DOHH2 (cell line): ENCODE results near the gene CSF2RB.

ENCODE experiments used
- H3F3A ChIP-seq: fragments of 200-600 bp; sonication (generic), shearing (Covaris generic); 2 replicates; pipeline ENCODE4 v1.6.0; 2016; ENCODE audit warnings: antibody characterized with exemption, mild to moderate bottlenecking; ENCODE audit not compliant: control insufficient read depth, insufficient read depth
- H3K27ac ChIP-seq: fragments of 200-600 bp; sonication (generic); 2 replicates; pipeline ENCODE4 v1.5.1; 2014; ENCODE audit warnings: low read depth, mild to moderate bottlenecking, low read length, moderate library complexity
- H3K27me3 ChIP-seq: fragments of 200-600 bp; sonication (generic); 2 replicates; pipeline ENCODE4 v1.6.1; 2014; ENCODE audit warnings: mild to moderate bottlenecking, low read length, mixed read lengths; ENCODE audit not compliant: control insufficient read depth
- H3K36me3 ChIP-seq: fragments of 200-600 bp; sonication (generic); 2 replicates; pipeline ENCODE4 v1.6.1; 2014; ENCODE audit warnings: mild to moderate bottlenecking, low read length, moderate library complexity, mixed read lengths; ENCODE audit not compliant: control insufficient read depth
- H3K4me1 ChIP-seq: fragments of 200-600 bp; sonication (generic); 2 replicates; pipeline ENCODE4 v1.6.1; 2014; ENCODE audit warnings: mild to moderate bottlenecking, low read length, mixed read lengths; ENCODE audit not compliant: control insufficient read depth
- H3K4me2 ChIP-seq: fragments of 200-600 bp; sonication (generic); 2 replicates; pipeline ENCODE4 v1.6.0; 2014; ENCODE audit warnings: mild to moderate bottlenecking, low read length, moderate library complexity
- H3K4me3 ChIP-seq: fragments of 200-600 bp; sonication (generic); 2 replicates; pipeline ENCODE4 v1.5.1; 2014; ENCODE audit warnings: mild to moderate bottlenecking, low read length, mixed read lengths
- H3K79me2 ChIP-seq: fragments of 200-600 bp; sonication (generic); 2 replicates; pipeline ENCODE4 v1.6.1; 2014; ENCODE audit warnings: mild to moderate bottlenecking, low read length, mixed read lengths; ENCODE audit not compliant: control insufficient read depth
- H3K9me2 ChIP-seq: fragments of 200-600 bp; sonication (generic); replicated peaks from 2 replicates; pipeline ENCODE4 v1.6.1; 2014; ENCODE audit warnings: mild to moderate bottlenecking, low read length, mixed read lengths; ENCODE audit not compliant: control insufficient read depth
- H3K9me3 ChIP-seq: fragments of 200-600 bp; sonication (generic); 2 replicates; pipeline ENCODE4 v1.6.1; 2014; ENCODE audit warnings: antibody characterized with exemption, low read length, mixed read lengths; ENCODE audit not compliant: control insufficient read depth, insufficient read depth
- H4K20me1 ChIP-seq: fragments of 200-600 bp; sonication (generic); 2 replicates; pipeline ENCODE4 v1.6.0; 2014; ENCODE audit warnings: low read depth, mild to moderate bottlenecking, antibody characterized with exemption, low read length, moderate library complexity; ENCODE audit not compliant: control insufficient read depth, insufficient read depth
- EZH2phosphoT487 ChIP-seq: fragments of 200-600 bp; sonication (generic); IDR thresholded peaks from 2 replicates; pipeline ENCODE4 v1.6.1; 2017; ENCODE audit warnings: borderline replicate concordance, mild to moderate bottlenecking, antibody characterized with exemption, low read length, moderate library complexity, mixed read lengths
- TF ChIP-seq, protein P1 (sequence below): fragments of 200-600 bp; sonication (generic); IDR thresholded peaks from one replicate; pipeline ENCODE4 v1.5.1; 2014; ENCODE audit warnings: antibody characterized with exemption, mild to moderate bottlenecking, low read depth, low read length; ENCODE audit not compliant: poor library complexity, severe bottlenecking

CSF2RB gene

DNA sequence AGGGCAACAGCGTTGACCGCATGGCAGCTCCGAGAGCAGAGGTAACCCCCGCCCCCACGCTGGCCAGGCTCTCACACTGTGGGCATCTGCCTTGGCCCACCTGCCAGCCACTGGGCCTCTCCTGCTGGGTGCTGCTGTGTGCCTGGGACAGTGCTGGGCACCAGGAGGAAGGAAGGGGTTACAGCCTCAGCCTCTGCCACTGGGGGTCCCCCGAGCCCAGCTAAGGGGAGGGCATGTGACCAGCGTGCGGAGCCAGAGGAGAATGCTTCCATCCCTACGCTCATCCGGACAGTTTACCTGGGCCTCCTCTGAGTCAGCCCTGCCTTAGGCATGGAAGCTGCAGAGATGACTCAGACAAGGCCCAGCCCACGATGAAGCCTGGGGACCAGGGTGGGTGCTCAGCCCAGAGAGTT lies 41.8 kb upstream of the CSF2RB start:
- no peak overlapping the region for H3K4me2 ChIP-seq
- H3K9me3 ChIP-seq: no peaks in the 10 kb centered on the region
- TF ChIP-seq EZH2phosphoT487: no peak
- TF ChIP-seq, protein P1, sequence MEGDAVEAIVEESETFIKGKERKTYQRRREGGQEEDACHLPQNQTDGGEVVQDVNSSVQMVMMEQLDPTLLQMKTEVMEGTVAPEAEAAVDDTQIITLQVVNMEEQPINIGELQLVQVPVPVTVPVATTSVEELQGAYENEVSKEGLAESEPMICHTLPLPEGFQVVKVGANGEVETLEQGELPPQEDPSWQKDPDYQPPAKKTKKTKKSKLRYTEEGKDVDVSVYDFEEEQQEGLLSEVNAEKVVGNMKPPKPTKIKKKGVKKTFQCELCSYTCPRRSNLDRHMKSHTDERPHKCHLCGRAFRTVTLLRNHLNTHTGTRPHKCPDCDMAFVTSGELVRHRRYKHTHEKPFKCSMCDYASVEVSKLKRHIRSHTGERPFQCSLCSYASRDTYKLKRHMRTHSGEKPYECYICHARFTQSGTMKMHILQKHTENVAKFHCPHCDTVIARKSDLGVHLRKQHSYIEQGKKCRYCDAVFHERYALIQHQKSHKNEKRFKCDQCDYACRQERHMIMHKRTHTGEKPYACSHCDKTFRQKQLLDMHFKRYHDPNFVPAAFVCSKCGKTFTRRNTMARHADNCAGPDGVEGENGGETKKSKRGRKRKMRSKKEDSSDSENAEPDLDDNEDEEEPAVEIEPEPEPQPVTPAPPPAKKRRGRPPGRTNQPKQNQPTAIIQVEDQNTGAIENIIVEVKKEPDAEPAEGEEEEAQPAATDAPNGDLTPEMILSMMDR: no peak
- H3K27me3 ChIP-seq: no peaks in the 10 kb centered on the region
- peaks cover 79% of the 10 kb centered on the region for H3K36me3 ChIP-seq
- no peaks in the 10 kb centered on the region for H3K9me2 ChIP-seq
- no peaks in the 10 kb centered on the region for H3F3A ChIP-seq
- H3K27ac ChIP-seq: no peak overlapping the region
- peaks cover 3% of the 10 kb centered on the region; the same call in 1 of the 2 replicates for H3K4me1 ChIP-seq
- H3K79me2 ChIP-seq: no peaks in the 10 kb centered on the region
- no peak overlapping the region for H3K4me3 ChIP-seq
- H4K20me1 ChIP-seq: no peaks in the 10 kb centered on the region

DNA sequence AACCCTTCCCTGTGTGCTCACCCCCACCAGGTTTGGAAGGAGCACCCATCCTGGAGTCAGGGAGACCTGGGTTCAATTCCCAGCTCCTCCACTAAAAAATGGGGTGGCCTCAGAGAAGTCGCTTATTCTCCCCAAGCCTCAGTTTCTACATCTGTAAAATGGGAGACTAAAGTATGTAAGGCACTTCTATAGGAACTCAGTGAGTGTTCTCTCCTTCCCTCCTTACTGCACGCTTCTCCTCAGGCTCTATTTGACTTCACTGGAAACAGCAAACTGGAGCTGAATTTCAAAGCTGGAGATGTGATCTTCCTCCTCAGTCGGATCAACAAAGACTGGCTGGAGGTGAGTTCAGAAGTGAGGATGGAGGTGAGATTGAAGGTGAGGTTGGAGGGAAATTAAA lies 41.3 kb upstream of the CSF2RB start:
- H3F3A ChIP-seq: no peaks in the 10 kb centered on the region
- TF ChIP-seq, protein P1: no peak
- TF ChIP-seq EZH2phosphoT487: no peak

DNA sequence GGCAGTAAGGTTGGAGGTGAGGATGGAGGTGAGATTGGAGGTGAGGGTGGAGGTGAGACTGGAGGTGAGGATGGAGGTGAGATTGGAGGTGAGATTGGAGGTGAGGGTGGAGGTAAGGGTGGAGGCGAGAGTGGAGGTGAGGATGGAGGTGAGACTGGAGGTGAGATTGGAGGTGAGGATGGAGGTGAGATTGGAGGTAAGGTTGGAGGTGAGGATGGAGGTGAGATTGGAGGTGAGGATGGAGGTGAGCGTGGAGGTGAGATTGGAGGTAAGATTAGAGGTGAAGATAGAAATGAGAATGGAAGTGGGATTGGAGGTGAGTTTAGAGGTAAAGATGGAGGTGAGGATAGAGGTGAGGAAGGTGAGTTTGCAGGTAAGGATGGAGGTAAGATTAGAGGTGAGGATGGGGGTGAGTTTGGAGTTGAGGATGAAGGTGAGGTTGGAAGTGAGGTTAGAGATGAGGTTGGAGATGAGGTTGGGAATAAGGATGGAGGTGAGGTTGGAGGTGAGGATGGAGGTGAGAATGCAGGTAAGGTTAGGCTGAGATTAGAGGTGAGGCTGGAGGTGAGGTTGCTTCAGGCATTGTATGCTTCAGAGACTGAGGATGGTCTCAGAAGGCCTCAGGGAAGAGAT lies 40.4 kb upstream of the CSF2RB start:
- no peaks in the 10 kb centered on the region for H3F3A ChIP-seq

More for the DNA sequence above, 41.3 kb upstream of the CSF2RB start:
- H3K27me3 ChIP-seq: no peaks in the 10 kb centered on the region
- H3K36me3 ChIP-seq: peaks cover 82% of the 10 kb centered on the region
- no peaks in the 10 kb centered on the region for H3K9me3 ChIP-seq
- H3K27ac ChIP-seq: no peak overlapping the region
- H3K79me2 ChIP-seq: no peaks in the 10 kb centered on the region
- H3K4me3 ChIP-seq: no peak overlapping the region
- no peaks in the 10 kb centered on the region for H4K20me1 ChIP-seq
- H3K9me2 ChIP-seq: no peaks in the 10 kb centered on the region
- peaks cover 3% of the 10 kb centered on the region; the same call in 1 of the 2 replicates for H3K4me1 ChIP-seq
- no peak overlapping the region for H3K4me2 ChIP-seq

More for the DNA sequence above, 40.4 kb upstream of the CSF2RB start:
- no peak overlapping the region for H3K4me3 ChIP-seq
- H3K9me2 ChIP-seq: no peaks in the 10 kb centered on the region
- TF ChIP-seq, protein P1: no peak
- TF ChIP-seq EZH2phosphoT487: no peak
- no peak overlapping the region for H3K4me2 ChIP-seq
- no peaks in the 10 kb centered on the region for H4K20me1 ChIP-seq
- H3K36me3 ChIP-seq: peaks cover 81% of the 10 kb centered on the region
- H3K27me3 ChIP-seq: no peaks in the 10 kb centered on the region
- H3K9me3 ChIP-seq: no peaks in the 10 kb centered on the region
- peaks cover 3% of the 10 kb centered on the region; the same call in 1 of the 2 replicates for H3K4me1 ChIP-seq
- H3K79me2 ChIP-seq: no peaks in the 10 kb centered on the region
- H3K27ac ChIP-seq: no peak overlapping the region
